Bone marrow (tissue), 2 donors: ENCODE results near the gene SYNPR.

Experiments used
- DNase-seq, 2 donors: peaks; one replicate each; lab custom pipeline; 2025; lab: John Stamatoyannopoulos, UW

Gene SYNPR

DNA sequence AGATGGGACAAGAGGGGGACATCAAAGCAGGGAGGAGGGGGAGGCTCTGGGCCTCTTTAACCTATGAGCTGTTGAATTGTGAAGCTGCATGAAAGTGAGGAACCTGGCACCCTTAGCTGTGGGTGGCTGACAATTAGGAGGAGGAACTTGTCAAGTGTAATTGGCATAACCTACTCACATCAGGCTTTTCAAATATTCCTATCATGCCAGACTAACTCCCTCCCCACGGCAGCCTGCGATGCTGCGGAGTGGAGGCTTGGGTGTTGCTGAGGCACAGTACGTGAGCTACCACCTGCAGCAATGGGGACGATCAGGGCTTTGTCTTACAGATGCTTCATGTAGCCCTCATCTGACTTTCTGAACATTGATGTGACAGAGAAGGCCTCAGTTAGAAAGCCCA is 193.7 kb downstream of the SYNPR start:
- DNase-seq = no peak

GRCh38 chr3:63473641-63474166 is 195.6 kb downstream of the SYNPR start:
- no peak for DNase-seq

GRCh38 chr3:63474828-63475518 is 196.9 kb downstream of the SYNPR start:
- DNase-seq = no peak

- no peak for DNase-seq
These were observed 199.5 kb downstream of the SYNPR start for GRCh38 chr3:63477494-63478129.

GRCh38 chr3:63478990-63479660 is 201.0 kb downstream of the SYNPR start:
- DNase-seq = no peak

DNA sequence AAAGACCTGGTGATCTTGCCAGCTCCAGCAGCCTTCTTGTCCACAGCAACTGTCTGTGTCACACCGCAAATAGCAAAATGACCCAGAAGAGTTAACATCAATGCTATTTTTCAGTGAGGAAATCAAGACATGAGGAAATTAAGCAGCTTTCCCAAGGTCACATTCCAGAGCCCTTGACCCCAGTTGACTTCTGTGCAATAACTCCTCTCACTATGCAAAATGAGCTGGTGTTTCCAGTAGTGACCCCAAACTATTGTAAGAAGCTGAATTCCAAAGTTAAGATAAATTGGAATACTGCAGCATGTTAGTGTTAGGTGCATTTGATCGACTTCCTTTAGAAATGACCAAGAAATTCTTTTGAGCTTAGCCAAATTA is 201.5 kb downstream of the SYNPR start:
- no peak for DNase-seq

DNA sequence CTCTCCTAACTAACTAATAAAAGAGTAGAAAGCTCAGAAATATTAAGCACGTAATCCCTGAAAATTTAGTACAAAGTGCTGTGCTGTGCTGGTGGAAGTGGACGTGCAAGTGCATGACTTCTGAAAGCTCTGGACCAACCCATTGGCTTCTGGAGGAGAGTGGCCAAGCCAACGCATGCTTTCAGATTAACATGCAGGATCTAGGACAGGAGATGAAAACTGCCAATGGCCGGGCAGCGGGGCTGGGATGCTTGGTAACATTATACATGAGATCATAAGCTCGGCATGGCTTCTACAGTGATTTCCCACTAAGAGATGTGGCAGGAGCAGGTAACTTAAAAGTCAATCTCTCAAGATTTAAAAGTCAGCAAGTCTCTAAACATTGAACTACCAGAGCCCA is 203.5 kb downstream of the SYNPR start:
- no peak for DNase-seq

GRCh38 chr3:63482341-63482740 is 204.2 kb downstream of the SYNPR start:
- DNase-seq = no peak

DNA sequence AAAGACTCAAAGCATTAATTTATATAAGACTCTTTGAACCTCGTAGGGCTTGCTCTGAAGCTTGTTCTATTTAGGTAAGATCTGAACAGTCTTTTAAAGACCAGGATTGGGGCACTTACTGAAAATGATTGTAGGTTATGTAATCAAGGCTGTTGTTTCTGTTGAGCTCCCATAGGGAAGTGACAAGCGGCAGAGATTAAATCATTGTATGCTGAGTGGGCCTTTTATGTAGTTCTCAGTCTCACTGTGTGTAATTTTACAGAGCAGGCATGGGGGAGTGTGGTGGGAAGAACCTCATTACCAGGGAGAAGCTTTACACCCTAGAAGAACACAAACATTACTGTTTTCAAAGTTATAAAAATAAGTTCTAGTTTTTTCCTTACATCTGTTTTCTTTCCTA is 214.4 kb downstream of the SYNPR start:
- no peak for DNase-seq

GRCh38 chr3:63493101-63493500 is 215.0 kb downstream of the SYNPR start:
- no peak for DNase-seq

DNA sequence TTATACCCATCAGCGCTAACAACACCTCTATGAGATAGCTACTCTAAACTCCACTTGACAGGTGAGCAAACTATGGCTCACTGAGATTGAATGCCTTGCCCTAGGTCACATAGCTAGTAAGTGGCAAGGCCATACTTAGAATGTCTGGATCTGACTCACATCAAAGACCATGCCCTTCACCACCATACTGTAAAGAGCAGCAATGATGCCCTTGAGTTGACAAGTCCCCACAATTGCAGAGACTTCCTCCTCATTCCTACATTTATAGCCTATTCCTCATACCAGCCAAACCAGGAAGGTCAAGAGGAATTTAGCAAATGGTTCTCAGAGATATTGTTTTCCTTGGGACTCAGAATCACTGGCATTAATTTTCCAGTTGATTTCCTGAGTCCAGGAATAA is 216.5 kb downstream of the SYNPR start:
- DNase-seq = no peak

DNA sequence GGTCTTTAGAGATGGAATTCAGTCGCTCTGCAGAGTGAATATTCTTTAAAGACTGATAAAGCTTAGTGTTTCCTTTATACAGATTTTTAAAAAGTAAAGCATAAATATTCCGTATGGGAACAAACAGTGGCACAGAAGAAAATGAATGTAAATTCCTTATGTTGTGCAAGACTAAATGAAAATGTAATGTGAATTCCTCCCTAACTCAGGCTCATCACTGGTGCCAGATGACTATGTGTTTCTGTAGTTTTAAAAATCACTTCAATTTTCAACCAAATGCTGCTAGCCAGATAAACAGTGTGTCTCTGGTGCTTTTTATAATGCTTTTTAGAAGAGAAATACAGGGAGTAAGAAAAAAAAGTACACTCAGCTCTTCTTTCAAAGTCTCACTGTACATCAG is 219.5 kb downstream of the SYNPR start:
- no peak for DNase-seq

DNA sequence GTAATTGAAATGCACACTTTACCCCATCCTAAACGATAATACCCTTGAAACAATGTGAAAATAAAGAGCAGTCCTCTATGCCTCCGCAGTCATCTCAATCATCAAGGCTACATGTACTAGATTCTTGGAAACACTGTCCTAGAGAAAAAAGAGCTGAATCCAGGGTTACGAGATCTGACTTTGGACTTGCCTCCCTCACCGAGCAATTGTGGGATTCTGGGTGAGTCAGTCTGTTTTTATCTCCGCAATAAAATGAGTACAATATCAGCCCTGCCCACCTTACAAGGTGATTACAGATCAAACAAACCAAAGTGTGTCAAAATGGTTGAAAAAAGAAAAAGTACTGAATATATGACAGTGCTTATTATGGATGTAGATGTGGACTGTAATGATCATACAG is 222.1 kb downstream of the SYNPR start:
- DNase-seq = no peak

- no peak for DNase-seq
These were observed 230.2 kb downstream of the SYNPR start for GRCh38 chr3:63508305-63508704.

GRCh38 chr3:63508771-63509170 is 230.7 kb downstream of the SYNPR start:
- no peak for DNase-seq

DNA sequence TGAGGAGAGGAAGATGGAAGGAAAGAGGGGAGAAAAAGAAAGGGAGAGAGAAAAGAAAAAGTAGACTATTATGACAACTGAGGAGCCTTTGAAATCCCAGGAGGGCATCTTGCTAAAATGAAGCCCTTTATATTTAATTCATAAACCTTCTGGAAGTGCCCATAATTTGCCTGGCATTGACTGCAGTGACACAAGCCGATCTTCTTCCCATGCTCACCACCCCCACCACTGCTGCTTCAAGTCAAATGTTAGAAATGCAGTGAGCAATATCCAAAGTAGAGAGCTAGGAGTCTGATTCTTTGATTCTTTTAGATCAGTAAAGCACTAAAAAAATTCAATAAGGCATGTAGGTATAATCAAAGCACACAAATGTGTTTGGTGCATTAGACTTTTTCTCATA is 235.7 kb downstream of the SYNPR start:
- DNase-seq = no peak

DNA sequence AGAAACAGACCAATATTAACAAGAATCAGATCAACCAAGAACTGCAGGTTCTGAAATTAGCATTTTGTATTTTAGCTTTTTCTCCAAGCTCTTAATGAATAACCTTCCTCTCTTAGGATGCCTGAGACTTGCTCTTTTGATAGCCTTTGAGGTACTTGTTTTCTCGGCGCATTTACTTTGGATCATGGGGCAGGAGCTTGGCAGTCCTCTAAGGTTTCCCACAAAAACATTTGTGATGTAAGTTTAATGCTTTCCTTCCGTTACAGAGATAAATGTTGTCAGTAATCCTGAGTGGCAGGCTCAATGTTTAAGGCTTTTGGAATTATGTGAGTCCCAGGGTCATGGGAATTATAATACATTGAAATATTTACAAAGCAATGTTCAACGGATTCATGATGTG is 236.6 kb downstream of the SYNPR start:
- no peak for DNase-seq

DNA sequence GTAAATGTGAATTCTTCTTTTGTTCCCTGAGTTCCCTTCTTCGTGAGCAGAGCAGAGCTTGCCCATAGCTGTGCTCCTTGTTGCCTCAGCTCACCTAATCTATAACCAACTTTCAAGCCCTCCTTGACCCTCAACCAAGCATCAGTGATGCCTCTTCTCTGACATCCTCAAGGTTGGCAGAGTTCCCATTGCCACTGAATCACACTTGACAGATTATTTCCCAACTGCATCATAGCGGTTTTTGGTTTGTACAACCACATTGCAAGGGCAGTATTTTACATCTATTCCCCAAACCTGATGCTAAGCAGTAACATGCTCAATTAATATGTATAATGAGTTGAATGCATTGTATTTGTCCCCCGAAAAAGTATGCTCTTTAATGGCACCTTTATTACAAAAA is 241.3 kb downstream of the SYNPR start:
- DNase-seq = no peak

DNA sequence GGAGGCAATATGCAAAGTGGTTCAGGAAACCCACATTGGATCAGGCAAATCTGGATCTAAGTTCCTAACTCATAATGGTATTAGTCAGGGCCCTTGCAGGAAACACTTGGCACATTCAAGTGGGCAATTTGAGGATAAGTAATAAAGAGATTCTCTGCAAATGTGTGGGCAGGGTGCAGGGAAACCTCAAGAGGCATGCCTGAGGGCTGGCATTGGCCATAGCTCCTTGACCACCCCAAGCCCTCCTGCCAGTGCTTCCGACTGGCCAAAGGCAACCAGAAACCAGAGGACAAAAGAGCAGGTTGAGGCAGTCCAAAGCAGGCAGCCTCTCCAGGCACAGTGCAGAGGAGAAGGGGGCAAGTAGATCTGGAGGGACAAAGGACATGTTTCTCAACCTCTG is 243.5 kb downstream of the SYNPR start:
- DNase-seq = no peak

DNA sequence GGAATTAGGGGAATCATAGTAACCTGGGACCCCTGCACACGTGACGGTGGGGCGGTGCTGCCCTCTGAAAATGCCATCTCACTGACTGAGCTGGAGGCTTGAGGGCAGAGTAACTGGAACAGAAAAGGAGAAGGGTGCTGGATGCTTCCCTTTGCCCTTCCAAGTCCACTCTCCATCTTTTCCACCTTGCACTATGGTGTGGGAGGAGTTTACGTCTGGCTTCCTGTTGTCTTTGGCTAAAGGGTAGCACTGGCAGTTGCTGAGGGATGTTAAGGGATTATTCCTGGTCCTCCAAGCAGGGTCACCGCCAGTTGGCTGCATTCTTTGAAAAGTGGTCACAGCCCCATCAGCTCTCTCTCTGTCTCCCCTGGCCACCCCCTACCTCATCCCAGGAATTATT is 245.0 kb downstream of the SYNPR start:
- DNase-seq = no peak

GRCh38 chr3:63528325-63529000 is 250.4 kb downstream of the SYNPR start:
- no peak for DNase-seq

- no peak for DNase-seq
These were observed 254.4 kb downstream of the SYNPR start for GRCh38 chr3:63532521-63532920.

DNA sequence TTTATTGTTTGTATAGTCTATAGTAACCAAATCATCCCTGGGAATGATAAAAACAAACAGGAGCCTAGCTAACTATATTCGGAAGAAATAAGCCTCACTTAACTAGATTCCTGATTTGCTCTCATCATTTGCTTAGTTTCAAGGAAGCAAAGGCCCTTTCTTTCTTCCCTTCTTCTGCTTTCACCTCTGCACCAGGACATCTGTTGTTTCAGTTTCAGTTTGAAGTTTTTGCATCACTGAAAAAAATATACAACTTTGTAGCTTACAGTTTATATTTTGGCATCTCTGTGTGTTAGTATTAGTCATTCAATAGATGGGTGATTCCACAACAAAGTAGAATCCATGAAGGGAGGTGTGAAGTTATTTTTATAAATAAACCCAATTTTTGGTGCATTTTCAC is 260.8 kb downstream of the SYNPR start:
- DNase-seq = no peak
